ENCODE results near the gene STK11IP.

STK11IP gene

DNA sequence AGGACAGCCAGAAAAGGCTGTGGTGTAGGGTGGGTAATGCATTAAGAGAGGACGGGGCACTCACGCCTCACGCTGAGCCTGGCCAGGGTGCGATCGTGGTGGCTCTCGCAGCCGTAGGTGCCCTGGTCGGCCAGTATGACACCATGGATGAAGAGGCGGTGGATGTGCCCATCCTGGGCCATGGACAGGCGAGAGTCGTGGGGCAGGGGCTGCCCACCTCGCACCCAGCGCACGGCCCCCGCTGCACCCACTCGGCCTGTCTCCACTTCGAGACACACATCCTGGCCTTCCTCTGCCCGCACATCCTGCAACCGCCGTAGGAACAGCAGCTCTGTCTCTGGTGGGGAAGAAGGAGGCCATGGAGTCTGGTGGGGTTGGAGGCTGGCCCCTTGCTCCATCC lies 41.7 kb upstream of the STK11IP start:
- Histone ChIP-seq H3K9me3 (ENCODE audit: control insufficient read depth, low read length) (no peaks in the 10 kb centered on the region), H3K4me3 (ENCODE audit: insufficient read depth, low read depth, low read length) (no peak overlapping the region), H3K27ac (ENCODE audit: insufficient read depth, low read depth, low read length, poor library complexity, severe bottlenecking) (no peak overlapping the region), H3K36me3 (ENCODE audit: control insufficient read depth, insufficient read depth, low read length) (no peaks in the 10 kb centered on the region), H3K27me3 (ENCODE audit: control insufficient read depth, insufficient read depth, low read length, poor library complexity, severe bottlenecking) (peaks cover 31% of the 10 kb centered on the region), H3K4me1 (ENCODE audit: control insufficient read depth, insufficient read depth, low read length) (peaks cover 12% of the 10 kb centered on the region)
- 95% methylated on average over 20 of the region's 20 CpGs for WGBS, 2 experiments

- Histone ChIP-seq H3K27me3 (ENCODE audit: control insufficient read depth, insufficient read depth, low read length, poor library complexity, severe bottlenecking) (peaks cover 26% of the 10 kb centered on the region), H3K9me3 (ENCODE audit: control insufficient read depth, low read length) (no peaks in the 10 kb centered on the region), H3K36me3 (ENCODE audit: control insufficient read depth, insufficient read depth, low read length) (no peaks in the 10 kb centered on the region), H3K4me1 (ENCODE audit: control insufficient read depth, insufficient read depth, low read length) (peaks cover 8% of the 10 kb centered on the region), H3K27ac (ENCODE audit: insufficient read depth, low read depth, low read length, poor library complexity, severe bottlenecking) (no peak overlapping the region), H3K4me3 (ENCODE audit: insufficient read depth, low read depth, low read length) (no peak overlapping the region)
- WGBS, 2 experiments = 95% methylated on average over 19 of the region's 19 CpGs
Observed at GRCh38 chr2:219556413-219556812, 41.2 kb upstream of the STK11IP start.

DNA sequence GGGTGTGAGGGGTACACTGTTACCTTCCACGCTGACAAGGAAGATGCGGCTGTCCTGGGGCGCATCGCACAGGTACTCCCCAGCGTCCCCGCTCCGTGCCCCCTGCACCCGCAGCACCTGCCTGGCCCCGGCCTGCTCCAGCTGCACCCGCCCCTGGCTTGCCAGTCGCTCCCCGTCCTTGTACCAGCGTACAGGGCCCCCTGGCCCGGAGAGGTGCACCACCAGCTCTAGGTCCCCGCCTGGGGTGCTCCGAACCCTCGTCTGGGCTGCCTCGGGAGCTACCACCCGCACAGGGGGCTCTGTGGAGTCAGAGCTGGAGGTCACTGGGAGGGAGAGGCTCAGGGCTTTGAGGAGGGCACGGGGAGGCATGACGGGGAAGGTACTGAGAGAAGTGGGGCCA lies 40.3 kb upstream of the STK11IP start:
- H3K4me3 ChIP-seq (ENCODE audit: insufficient read depth, low read depth, low read length) = no peak overlapping the region
- WGBS, 2 experiments = 94 to 95% methylated on average over 21 of the region's 21 CpGs
- H3K4me1 ChIP-seq (ENCODE audit: control insufficient read depth, insufficient read depth, low read length) = peaks cover 6% of the 10 kb centered on the region
- H3K9me3 ChIP-seq (ENCODE audit: control insufficient read depth, low read length) = no peaks in the 10 kb centered on the region
- no peak overlapping the region for H3K27ac ChIP-seq (ENCODE audit: insufficient read depth, low read depth, low read length, poor library complexity, severe bottlenecking)
- H3K27me3 ChIP-seq (ENCODE audit: control insufficient read depth, insufficient read depth, low read length, poor library complexity, severe bottlenecking) = peaks cover 18% of the 10 kb centered on the region
- H3K36me3 ChIP-seq (ENCODE audit: control insufficient read depth, insufficient read depth, low read length) = no peaks in the 10 kb centered on the region

DNA sequence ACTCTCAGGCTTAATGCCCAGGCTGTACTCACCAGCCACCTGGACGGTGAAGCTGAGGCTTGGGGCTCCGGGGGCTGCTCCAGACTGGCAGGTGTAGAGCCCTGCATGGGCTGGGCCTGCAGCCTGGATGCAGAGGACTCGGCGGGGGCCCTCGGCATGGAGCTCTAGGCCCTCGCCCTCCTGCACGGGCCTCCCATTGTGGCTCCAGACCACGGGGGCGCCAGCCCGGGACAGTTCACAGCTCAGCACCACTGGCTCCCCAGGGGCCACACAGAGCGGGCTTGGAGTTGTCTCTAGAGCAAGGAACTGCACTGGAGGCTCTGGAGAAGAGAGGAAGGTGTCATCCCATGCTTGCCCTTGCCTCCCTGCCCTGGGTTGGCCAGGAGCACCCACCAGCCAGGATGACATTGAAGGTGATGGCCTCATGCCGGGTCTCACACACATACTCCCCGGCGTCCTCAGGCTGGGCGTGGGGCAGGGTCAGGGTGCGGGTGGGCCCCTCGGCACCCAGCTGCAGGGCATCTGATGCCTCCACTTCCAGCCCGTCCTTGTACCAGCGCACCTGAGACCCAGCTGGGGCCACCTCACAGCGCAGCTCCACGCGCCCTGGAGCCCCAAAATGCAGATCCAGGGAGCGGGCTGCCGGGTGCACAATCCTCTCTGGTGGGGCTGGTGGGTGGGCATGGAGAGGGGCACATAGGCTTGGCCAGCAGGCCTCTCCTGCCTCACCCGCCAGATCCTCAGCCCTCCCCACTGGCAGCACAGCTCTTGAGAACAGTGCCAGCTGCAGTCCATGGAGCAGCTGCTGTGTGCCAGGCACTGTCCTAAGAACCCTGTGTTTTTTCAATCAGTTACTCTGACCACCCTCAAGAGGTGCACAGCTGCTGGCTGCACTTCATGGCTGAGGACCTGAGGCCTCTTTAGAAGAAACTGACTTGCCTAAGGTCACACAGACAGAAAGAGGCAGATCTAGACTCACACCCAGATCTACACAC lies 39.6 kb upstream of the STK11IP start:
- H3K4me3 ChIP-seq (ENCODE audit: insufficient read depth, low read depth, low read length) = no peak overlapping the region
- peaks cover 6% of the 10 kb centered on the region for H3K4me1 ChIP-seq (ENCODE audit: control insufficient read depth, insufficient read depth, low read length)
- peaks cover 12% of the 10 kb centered on the region for H3K27me3 ChIP-seq (ENCODE audit: control insufficient read depth, insufficient read depth, low read length, poor library complexity, severe bottlenecking)
- H3K36me3 ChIP-seq (ENCODE audit: control insufficient read depth, insufficient read depth, low read length) = no peaks in the 10 kb centered on the region
- WGBS, 2 experiments = 94 to 95% methylated on average over 25 of the region's 25 CpGs
- H3K9me3 ChIP-seq (ENCODE audit: control insufficient read depth, low read length) = no peaks in the 10 kb centered on the region
- H3K27ac ChIP-seq (ENCODE audit: insufficient read depth, low read depth, low read length, poor library complexity, severe bottlenecking) = no peak overlapping the region

DNA sequence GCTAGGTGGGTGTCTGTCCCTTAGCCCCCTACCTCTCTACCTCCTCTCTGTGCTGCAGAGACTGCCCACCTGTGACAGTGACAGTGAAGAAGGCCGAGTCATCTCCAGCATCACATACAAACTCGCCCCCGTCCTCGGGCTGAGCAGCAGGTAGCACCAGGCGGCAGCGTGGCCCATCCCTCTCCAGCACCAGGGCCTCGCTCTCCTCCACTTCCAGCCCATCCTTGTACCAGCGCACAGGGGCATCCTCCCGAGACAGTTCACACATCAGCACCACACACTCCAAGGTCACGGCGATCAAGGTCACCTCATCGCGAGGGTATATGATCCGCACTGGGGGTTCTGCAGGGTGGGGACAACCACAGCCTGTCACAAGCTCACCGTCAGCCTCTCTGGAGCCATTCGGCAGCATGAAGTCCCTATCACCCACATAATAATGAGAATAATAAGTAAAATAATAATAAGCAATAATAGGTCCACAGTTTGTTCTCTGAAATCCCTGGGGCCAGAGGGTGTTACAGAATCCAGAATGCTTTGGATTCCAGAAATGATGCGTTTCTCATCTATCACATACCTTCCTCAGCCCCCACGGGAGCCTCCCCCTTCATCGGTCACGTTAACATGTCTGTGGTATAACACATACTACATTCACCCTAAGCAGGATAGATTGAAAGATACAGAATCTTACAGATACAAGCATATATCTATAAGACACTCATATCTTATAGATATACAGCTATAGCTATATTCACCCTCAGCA lies 38.3 kb upstream of the STK11IP start:
- H3K9me3 ChIP-seq (ENCODE audit: control insufficient read depth, low read length) = no peaks in the 10 kb centered on the region
- no peak overlapping the region for H3K4me3 ChIP-seq (ENCODE audit: insufficient read depth, low read depth, low read length)
- H3K27ac ChIP-seq (ENCODE audit: insufficient read depth, low read depth, low read length, poor library complexity, severe bottlenecking) = no peak overlapping the region
- H3K4me1 ChIP-seq (ENCODE audit: control insufficient read depth, insufficient read depth, low read length) = peaks cover 6% of the 10 kb centered on the region
- no peaks in the 10 kb centered on the region for H3K36me3 ChIP-seq (ENCODE audit: control insufficient read depth, insufficient read depth, low read length)
- 93 to 94% methylated on average over 19 of the region's 20 CpGs for WGBS, 2 experiments
- no peaks in the 10 kb centered on the region for H3K27me3 ChIP-seq (ENCODE audit: control insufficient read depth, insufficient read depth, low read length, poor library complexity, severe bottlenecking)

DNA sequence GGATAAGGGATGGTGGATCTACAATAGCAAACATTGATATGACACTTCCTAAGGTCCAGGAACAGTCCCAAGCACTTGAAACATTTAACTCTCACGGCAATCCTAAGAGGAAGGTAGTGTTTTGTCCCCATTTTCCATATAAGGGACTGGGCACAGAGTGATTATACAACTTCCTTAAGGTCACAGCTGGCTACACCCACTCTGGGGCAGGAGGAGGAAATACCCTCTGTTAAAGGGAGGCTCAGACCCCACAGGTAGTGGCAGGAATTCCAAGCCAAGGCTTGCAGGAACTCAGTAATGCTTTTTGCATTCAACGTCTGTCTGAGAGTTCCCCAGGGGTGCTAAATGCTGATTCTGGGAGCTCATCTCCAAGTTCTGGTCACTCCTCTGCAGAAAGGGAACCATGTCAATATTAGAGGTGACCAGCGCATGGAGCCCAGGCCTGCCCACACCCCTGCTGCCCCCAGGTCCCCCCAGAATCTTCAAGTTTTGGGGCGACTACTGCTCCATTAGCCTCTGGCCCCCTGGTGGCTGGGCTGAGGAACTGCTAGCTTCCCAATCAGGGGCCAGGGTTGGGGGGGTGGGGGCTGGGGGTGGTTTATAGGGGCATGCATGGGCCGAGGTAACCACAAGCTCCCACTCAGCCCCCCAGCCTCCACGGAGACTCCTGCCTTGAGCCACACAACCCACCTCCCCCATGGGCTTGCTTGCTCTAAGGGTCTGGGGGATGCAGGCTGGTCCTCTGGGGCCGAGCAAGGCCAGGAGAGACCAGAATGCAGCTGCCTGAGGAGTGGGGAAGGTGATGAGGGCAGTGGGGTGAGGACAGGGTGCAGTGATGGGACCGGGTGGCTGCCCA lies 37.4 kb upstream of the STK11IP start:
- no peak overlapping the region for H3K4me3 ChIP-seq (ENCODE audit: insufficient read depth, low read depth, low read length)
- H3K9me3 ChIP-seq (ENCODE audit: control insufficient read depth, low read length) = no peaks in the 10 kb centered on the region
- no peaks in the 10 kb centered on the region for H3K27me3 ChIP-seq (ENCODE audit: control insufficient read depth, insufficient read depth, low read length, poor library complexity, severe bottlenecking)
- H3K27ac ChIP-seq (ENCODE audit: insufficient read depth, low read depth, low read length, poor library complexity, severe bottlenecking) = no peak overlapping the region
- peaks cover 3% of the 10 kb centered on the region for H3K36me3 ChIP-seq (ENCODE audit: control insufficient read depth, insufficient read depth, low read length)
- peaks cover 6% of the 10 kb centered on the region for H3K4me1 ChIP-seq (ENCODE audit: control insufficient read depth, insufficient read depth, low read length)
- WGBS, 2 experiments = 51 to 53% methylated on average over 8 of the region's 8 CpGs

- H3K27ac ChIP-seq (ENCODE audit: insufficient read depth, low read depth, low read length, poor library complexity, severe bottlenecking) = no peak overlapping the region
- H3K9me3 ChIP-seq (ENCODE audit: control insufficient read depth, low read length) = no peaks in the 10 kb centered on the region
- H3K4me1 ChIP-seq (ENCODE audit: control insufficient read depth, insufficient read depth, low read length) = peaks cover 6% of the 10 kb centered on the region
- H3K36me3 ChIP-seq (ENCODE audit: control insufficient read depth, insufficient read depth, low read length) = peaks cover 3% of the 10 kb centered on the region
- H3K27me3 ChIP-seq (ENCODE audit: control insufficient read depth, insufficient read depth, low read length, poor library complexity, severe bottlenecking) = no peaks in the 10 kb centered on the region
- WGBS, 2 experiments = 79% methylated on average over 3 of the region's 3 CpGs
- no peak overlapping the region for H3K4me3 ChIP-seq (ENCODE audit: insufficient read depth, low read depth, low read length)
Observed at GRCh38 chr2:219560893-219561178, 36.8 kb upstream of the STK11IP start.

- peaks cover 6% of the 10 kb centered on the region for H3K4me1 ChIP-seq (ENCODE audit: control insufficient read depth, insufficient read depth, low read length)
Observed at GRCh38 chr2:219561179-219562048, 36.2 kb upstream of the STK11IP start.

More at GRCh38 chr2:219561179-219562048, 36.2 kb upstream of the STK11IP start:
- Histone ChIP-seq H3K27me3 (ENCODE audit: control insufficient read depth, insufficient read depth, low read length, poor library complexity, severe bottlenecking) (no peaks in the 10 kb centered on the region), H3K4me3 (ENCODE audit: insufficient read depth, low read depth, low read length) (no peak overlapping the region), H3K27ac (ENCODE audit: insufficient read depth, low read depth, low read length, poor library complexity, severe bottlenecking) (no peak overlapping the region), H3K36me3 (ENCODE audit: control insufficient read depth, insufficient read depth, low read length) (peaks cover 3% of the 10 kb centered on the region), H3K9me3 (ENCODE audit: control insufficient read depth, low read length) (no peaks in the 10 kb centered on the region)
- 83 to 87% methylated on average over 24 of the region's 24 CpGs for WGBS, 2 experiments
